ELR (cell line): ENCODE measurements around the gene DUSP22.

Experiments
- DNase-seq: peaks from one replicate; pipeline ENCODE4 v3.0.0-alpha.2; 2015; ENCODE audit warnings: low read depth

The DUSP22 gene

GRCh38 chr6:395432-396125 lies 103.3 kb downstream of the DUSP22 start:
- no peak for DNase-seq

GRCh38 chr6:396126-396520 lies 103.8 kb downstream of the DUSP22 start:
- DNase-seq = no peak

DNA sequence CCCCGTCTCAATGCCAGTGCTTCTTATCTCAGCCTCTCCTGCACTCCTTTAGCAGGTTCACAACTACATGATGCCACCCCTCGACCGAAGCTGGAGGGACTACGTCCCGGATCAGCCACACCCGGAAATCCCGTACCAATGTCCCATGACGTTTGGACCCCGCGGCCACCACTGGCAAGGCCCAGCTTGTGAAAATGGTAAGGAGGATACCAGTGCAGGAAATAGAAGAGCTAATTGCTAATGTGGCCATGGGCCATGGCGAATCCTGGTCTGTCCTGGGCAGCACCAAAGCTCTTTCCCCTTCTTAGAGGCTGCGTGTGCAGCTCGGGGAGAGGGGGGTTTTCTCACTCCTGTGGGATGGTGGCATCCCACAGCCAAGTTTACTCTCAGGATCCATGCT lies 104.8 kb downstream of the DUSP22 start:
- no peak for DNase-seq

DNA sequence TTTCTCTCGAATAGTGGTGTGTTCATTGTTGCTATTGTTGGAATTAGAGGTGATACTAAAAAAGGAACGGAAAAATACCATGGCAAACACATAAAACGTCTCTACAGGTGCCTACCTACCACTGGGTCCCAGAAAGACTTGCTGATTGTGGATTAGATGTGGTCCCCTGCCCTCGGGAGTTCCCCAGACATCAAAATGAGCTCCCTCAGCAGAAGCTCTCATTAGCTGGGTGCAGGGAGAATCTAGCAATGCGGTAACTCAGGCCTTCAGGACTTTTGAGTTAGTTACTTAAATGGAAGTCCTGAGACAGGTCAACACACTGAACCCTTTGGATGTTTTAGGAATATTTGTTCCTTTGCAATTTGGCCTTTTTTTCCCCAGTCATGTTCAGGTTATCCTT lies 105.3 kb downstream of the DUSP22 start:
- DNase-seq = no peak

GRCh38 chr6:398065-398464 lies 105.8 kb downstream of the DUSP22 start:
- no peak for DNase-seq

DNA sequence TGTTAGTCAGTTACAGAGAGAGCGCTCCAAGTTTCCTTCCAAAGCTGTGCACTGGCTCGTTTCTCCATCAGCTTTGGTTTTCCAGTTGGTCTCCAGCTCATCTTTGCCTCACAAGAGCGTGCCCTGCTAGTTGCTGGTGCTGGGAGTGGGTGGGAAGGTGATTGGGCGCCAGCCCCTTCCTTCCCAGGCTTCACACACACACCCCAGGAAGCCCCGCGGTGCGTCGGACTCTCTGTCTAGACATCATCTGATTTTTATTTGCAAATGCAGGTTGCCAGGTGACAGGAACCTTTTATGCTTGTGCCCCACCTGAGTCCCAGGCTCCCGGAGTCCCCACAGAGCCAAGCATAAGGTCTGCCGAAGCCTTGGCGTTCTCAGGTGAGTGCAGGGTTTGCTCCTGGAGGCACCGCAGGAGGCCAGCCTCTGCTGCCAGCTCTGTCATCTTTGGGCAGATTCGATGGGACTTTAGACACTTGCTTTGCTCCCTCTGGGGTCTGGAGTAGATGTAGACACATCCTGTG lies 106.3 kb downstream of the DUSP22 start:
- no peak for DNase-seq

GRCh38 chr6:399785-400534 lies 107.7 kb downstream of the DUSP22 start:
- DNase-seq = no peak

DNA sequence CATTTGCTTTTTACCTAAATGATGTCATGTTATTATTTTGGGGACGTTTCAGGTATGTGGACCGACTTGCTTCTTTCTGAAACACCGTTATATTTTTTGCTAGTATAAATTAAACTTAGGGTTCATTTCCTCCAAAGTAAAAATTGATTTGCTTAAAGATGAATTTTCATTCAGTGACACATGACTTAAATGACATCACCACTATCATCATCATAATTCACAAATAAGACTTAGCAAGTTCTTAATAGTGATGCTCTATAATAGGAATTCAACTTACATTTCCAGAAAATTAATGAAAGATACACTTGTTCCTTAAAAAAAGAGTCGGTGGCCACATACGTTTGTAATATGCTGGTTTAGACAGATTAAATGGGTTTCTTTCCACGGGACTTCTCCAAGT lies 108.5 kb downstream of the DUSP22 start:
- no peak for DNase-seq
